ENCODE measurements around the gene ADAMTS14. TPM values are rescaled to one million over a fixed set of nuclear protein-coding genes. Genes with fewer than 3 reads are reported as not detected.
A peak's percentile ranks its signal among the peaks of the same experiment; 100 is the strongest.

ADAMTS14 gene
- total and polyA plus RNA-seq, 4 experiments from 2014 or later, result not detected

GRCh38 chr10:70677016-70677415, 4.7 kb downstream of the ADAMTS14 start:
- CTCF ChIA-PET (ENCODE audit: partially characterized antibody), result interaction anchor here (0.9 to 1.4 kb wide), 2 partner anchors 125 to 127 kb away, joined by 3 to 4 read pairs; no protein-coding TSS in a partner anchor
- no peaks in the 10 kb centered on the region for H3K27me3 ChIP-seq (ENCODE audit: insufficient read depth, low read length)
- no peaks in the 10 kb centered on the region for H3K36me3 Mint-ChIP-seq
- H3K9me3 Mint-ChIP-seq, result no peaks in the 10 kb centered on the region
- no peaks in the 10 kb centered on the region for H3K36me3 ChIP-seq (ENCODE audit: insufficient read depth, low read length)
- intact Hi-C loops (cut with micrococcal nuclease), result no loop called here
- H3K4me3 ChIP-seq (ENCODE audit: low read length in 2 of 2), result no peak overlapping the region
- DNase-seq, result no peak
- H3K4me1 ChIP-seq (ENCODE audit: insufficient read depth, low read length), result no peaks in the 10 kb centered on the region
- no peak overlapping the region for H3K27ac ChIP-seq (ENCODE audit: low read depth, low read length)
- no peak overlapping the region for H3K27ac Mint-ChIP-seq
- no peaks in the 10 kb centered on the region for H3K9me3 ChIP-seq (ENCODE audit: control insufficient read depth in 1 of 2, low read length in 2 of 2)
- H3K27me3 Mint-ChIP-seq, result peaks cover 17 to 20% of the 10 kb centered on the region in 2 donors
- no peak overlapping the region for H3K4me3 Mint-ChIP-seq
- H3K4me1 Mint-ChIP-seq, result peaks cover 6 to 13% (median 8%) of the 10 kb centered on the region in 4 donors
- POLR2A ChIA-PET (ENCODE audit: partially characterized antibody), result no interaction called here

GRCh38 chr10:70677620-70678249, 5.4 kb downstream of the ADAMTS14 start:
- H3K27ac Mint-ChIP-seq, result peak overlapping the region in 1 of 7 donors; percentile 22
- intact Hi-C loops (cut with micrococcal nuclease), result no loop called here
- CTCF ChIA-PET (ENCODE audit: partially characterized antibody), result interaction anchor here (0.9 kb wide), 1 partner anchor 126 kb away, joined by 3 read pairs; no protein-coding TSS in a partner anchor

GRCh38 chr10:70678250-70678635, 5.9 kb downstream of the ADAMTS14 start:
- POLR2A ChIA-PET (ENCODE audit: partially characterized antibody), result no interaction called here
- H3K27me3 Mint-ChIP-seq, result peaks cover 13 to 16% of the 10 kb centered on the region in 2 donors
- intact Hi-C loops (cut with micrococcal nuclease), result no loop called here

More at GRCh38 chr10:70677620-70678249, 5.4 kb downstream of the ADAMTS14 start:
- Mint-ChIP-seq H3K4me3 (no peak overlapping the region), H3K4me1 (peaks cover 6 to 13% (median 8%) of the 10 kb centered on the region in 4 donors), H3K9me3 (no peaks in the 10 kb centered on the region), H3K36me3 (no peaks in the 10 kb centered on the region), H3K27me3 (peaks cover 17 to 20% of the 10 kb centered on the region in 2 donors)
- Histone ChIP-seq H3K27me3 (ENCODE audit: insufficient read depth, low read length) (no peaks in the 10 kb centered on the region), H3K4me1 (ENCODE audit: insufficient read depth, low read length) (no peaks in the 10 kb centered on the region), H3K9me3 (ENCODE audit: control insufficient read depth in 1 of 2, low read length in 2 of 2) (no peaks in the 10 kb centered on the region), H3K27ac (ENCODE audit: low read depth, low read length) (no peak overlapping the region), H3K4me3 (ENCODE audit: low read length in 2 of 2) (no peak overlapping the region), H3K36me3 (ENCODE audit: insufficient read depth, low read length) (no peaks in the 10 kb centered on the region)
- POLR2A ChIA-PET (ENCODE audit: partially characterized antibody), result no interaction called here
- no peak for DNase-seq

GRCh38 chr10:70678757-70679489, 6.6 kb downstream of the ADAMTS14 start:
- Histone ChIP-seq H3K27me3 (ENCODE audit: insufficient read depth, low read length) (no peaks in the 10 kb centered on the region), H3K9me3 (ENCODE audit: control insufficient read depth in 1 of 2, low read length in 2 of 2) (no peaks in the 10 kb centered on the region), H3K4me3 (ENCODE audit: low read length in 2 of 2) (no peak overlapping the region), H3K36me3 (ENCODE audit: insufficient read depth, low read length) (no peaks in the 10 kb centered on the region), H3K27ac (ENCODE audit: low read depth, low read length) (no peak overlapping the region), H3K4me1 (ENCODE audit: insufficient read depth, low read length) (no peaks in the 10 kb centered on the region)
- no peak for DNase-seq
- Mint-ChIP-seq H3K36me3 (no peaks in the 10 kb centered on the region), H3K9me3 (no peaks in the 10 kb centered on the region), H3K4me1 (peaks cover 0 to 7% (median 3%) of the 10 kb centered on the region in 4 donors), H3K27me3 (peaks cover 9 to 12% of the 10 kb centered on the region in 2 donors), H3K4me3 (no peak overlapping the region), H3K27ac (no peak overlapping the region)
- intact Hi-C loops (cut with micrococcal nuclease), result no loop called here
- ChIA-PET POLR2A (ENCODE audit: partially characterized antibody) (no interaction called here), CTCF (ENCODE audit: partially characterized antibody) (no interaction called here)

More at GRCh38 chr10:70678250-70678635, 5.9 kb downstream of the ADAMTS14 start:
- Histone ChIP-seq H3K27me3 (ENCODE audit: insufficient read depth, low read length) (no peaks in the 10 kb centered on the region), H3K27ac (ENCODE audit: low read depth, low read length) (no peak overlapping the region), H3K4me3 (ENCODE audit: low read length in 2 of 2) (no peak overlapping the region), H3K4me1 (ENCODE audit: insufficient read depth, low read length) (no peaks in the 10 kb centered on the region), H3K9me3 (ENCODE audit: control insufficient read depth in 1 of 2, low read length in 2 of 2) (no peaks in the 10 kb centered on the region), H3K36me3 (ENCODE audit: insufficient read depth, low read length) (no peaks in the 10 kb centered on the region)
- peaks cover 1 to 8% (median 4%) of the 10 kb centered on the region in 4 donors for H3K4me1 Mint-ChIP-seq
- CTCF ChIA-PET (ENCODE audit: partially characterized antibody), result no interaction called here
- H3K36me3 Mint-ChIP-seq, result no peaks in the 10 kb centered on the region
- DNase-seq, result no peak
- no peak overlapping the region for H3K4me3 Mint-ChIP-seq
- peak overlapping the region in 1 of 7 donors; percentile 22 for H3K27ac Mint-ChIP-seq
- no peaks in the 10 kb centered on the region for H3K9me3 Mint-ChIP-seq

- ChIA-PET CTCF (ENCODE audit: partially characterized antibody) (no interaction called here), POLR2A (ENCODE audit: partially characterized antibody) (no interaction called here)
- Mint-ChIP-seq H3K9me3 (no peaks in the 10 kb centered on the region), H3K36me3 (no peaks in the 10 kb centered on the region), H3K27me3 (peaks cover 3 to 12% of the 10 kb centered on the region in 2 donors), H3K27ac (no peak overlapping the region), H3K4me1 (peaks cover 0 to 7% (median 3%) of the 10 kb centered on the region in 4 donors), H3K4me3 (no peak overlapping the region)
- intact Hi-C loops (cut with micrococcal nuclease), result no loop called here
- no peaks in the 10 kb centered on the region for H3K9me3 ChIP-seq (ENCODE audit: control insufficient read depth in 1 of 2, low read length in 2 of 2)
- H3K4me3 ChIP-seq (ENCODE audit: low read length in 2 of 2), result no peak overlapping the region
- H3K27me3 ChIP-seq (ENCODE audit: insufficient read depth, low read length), result no peaks in the 10 kb centered on the region
- H3K36me3 ChIP-seq (ENCODE audit: insufficient read depth, low read length), result no peaks in the 10 kb centered on the region
- H3K27ac ChIP-seq (ENCODE audit: low read depth, low read length), result no peak overlapping the region
- H3K4me1 ChIP-seq (ENCODE audit: insufficient read depth, low read length), result no peaks in the 10 kb centered on the region
- no peak for DNase-seq
Observed at GRCh38 chr10:70679498-70679897, 7.2 kb downstream of the ADAMTS14 start.

GRCh38 chr10:70680899-70681730, 8.8 kb downstream of the ADAMTS14 start:
- Mint-ChIP-seq H3K4me1 (peaks cover 0 to 7% (median 3%) of the 10 kb centered on the region in 4 donors), H3K36me3 (no peaks in the 10 kb centered on the region), H3K27me3 (peaks cover under 1 to 2% of the 10 kb centered on the region in 2 donors), H3K9me3 (no peaks in the 10 kb centered on the region), H3K27ac (no peak overlapping the region), H3K4me3 (no peak overlapping the region)
- ChIA-PET CTCF (ENCODE audit: partially characterized antibody) (no interaction called here), POLR2A (ENCODE audit: partially characterized antibody) (no interaction called here)
- Histone ChIP-seq H3K27me3 (ENCODE audit: insufficient read depth, low read length) (no peaks in the 10 kb centered on the region), H3K4me3 (ENCODE audit: low read length in 2 of 2) (no peak overlapping the region), H3K36me3 (ENCODE audit: insufficient read depth, low read length) (no peaks in the 10 kb centered on the region), H3K27ac (ENCODE audit: low read depth, low read length) (no peak overlapping the region), H3K9me3 (ENCODE audit: control insufficient read depth in 1 of 2, low read length in 2 of 2) (no peaks in the 10 kb centered on the region), H3K4me1 (ENCODE audit: insufficient read depth, low read length) (no peaks in the 10 kb centered on the region)
- no peak for DNase-seq
- intact Hi-C loops (cut with micrococcal nuclease), result no loop called here

- no peak overlapping the region for H3K4me3 Mint-ChIP-seq
- H3K27me3 ChIP-seq (ENCODE audit: insufficient read depth, low read length), result no peaks in the 10 kb centered on the region
- ChIA-PET CTCF (ENCODE audit: partially characterized antibody) (no interaction called here), POLR2A (ENCODE audit: partially characterized antibody) (no interaction called here)
- H3K4me1 ChIP-seq (ENCODE audit: insufficient read depth, low read length), result no peaks in the 10 kb centered on the region
- H3K9me3 ChIP-seq (ENCODE audit: control insufficient read depth in 1 of 2, low read length in 2 of 2), result no peaks in the 10 kb centered on the region
- H3K9me3 Mint-ChIP-seq, result no peaks in the 10 kb centered on the region
- no peak overlapping the region for H3K4me3 ChIP-seq (ENCODE audit: low read length in 2 of 2)
- peaks cover 0 to 2% of the 10 kb centered on the region in 2 donors for H3K27me3 Mint-ChIP-seq
- H3K27ac Mint-ChIP-seq, result peak overlapping the region in 1 of 7 donors; percentile 62
- intact Hi-C loops (cut with micrococcal nuclease), result no loop called here
- peaks cover 0 to 7% (median 3%) of the 10 kb centered on the region in 4 donors for H3K4me1 Mint-ChIP-seq
- H3K36me3 Mint-ChIP-seq, result no peaks in the 10 kb centered on the region
- DNase-seq, result no peak
- no peaks in the 10 kb centered on the region for H3K36me3 ChIP-seq (ENCODE audit: insufficient read depth, low read length)
- no peak overlapping the region for H3K27ac ChIP-seq (ENCODE audit: low read depth, low read length)
Observed at GRCh38 chr10:70681731-70682005, 9.4 kb downstream of the ADAMTS14 start.

Data from CD4-positive, alpha-beta memory T cell (primary cell).